NCI-H82 treated with DMSO at 0.1 percent for 48 hours (cell line): Measurements from ENCODE around the gene SLC35D1.
A peak's percentile ranks its signal among the peaks of the same experiment; 100 is the strongest.
"Not testable (repeated sequence)": the region's sequence is repeated elsewhere in the genome, so short reads cannot be mapped to it uniquely, and the experiment has no call there.

ENCODE experiments used
- DNase-seq: peaks from one replicate; lab custom pipeline; 2025; ENCODE audit not compliant: unreplicated experiment; lab: John Stamatoyannopoulos, UW

The SLC35D1 gene

DNA sequence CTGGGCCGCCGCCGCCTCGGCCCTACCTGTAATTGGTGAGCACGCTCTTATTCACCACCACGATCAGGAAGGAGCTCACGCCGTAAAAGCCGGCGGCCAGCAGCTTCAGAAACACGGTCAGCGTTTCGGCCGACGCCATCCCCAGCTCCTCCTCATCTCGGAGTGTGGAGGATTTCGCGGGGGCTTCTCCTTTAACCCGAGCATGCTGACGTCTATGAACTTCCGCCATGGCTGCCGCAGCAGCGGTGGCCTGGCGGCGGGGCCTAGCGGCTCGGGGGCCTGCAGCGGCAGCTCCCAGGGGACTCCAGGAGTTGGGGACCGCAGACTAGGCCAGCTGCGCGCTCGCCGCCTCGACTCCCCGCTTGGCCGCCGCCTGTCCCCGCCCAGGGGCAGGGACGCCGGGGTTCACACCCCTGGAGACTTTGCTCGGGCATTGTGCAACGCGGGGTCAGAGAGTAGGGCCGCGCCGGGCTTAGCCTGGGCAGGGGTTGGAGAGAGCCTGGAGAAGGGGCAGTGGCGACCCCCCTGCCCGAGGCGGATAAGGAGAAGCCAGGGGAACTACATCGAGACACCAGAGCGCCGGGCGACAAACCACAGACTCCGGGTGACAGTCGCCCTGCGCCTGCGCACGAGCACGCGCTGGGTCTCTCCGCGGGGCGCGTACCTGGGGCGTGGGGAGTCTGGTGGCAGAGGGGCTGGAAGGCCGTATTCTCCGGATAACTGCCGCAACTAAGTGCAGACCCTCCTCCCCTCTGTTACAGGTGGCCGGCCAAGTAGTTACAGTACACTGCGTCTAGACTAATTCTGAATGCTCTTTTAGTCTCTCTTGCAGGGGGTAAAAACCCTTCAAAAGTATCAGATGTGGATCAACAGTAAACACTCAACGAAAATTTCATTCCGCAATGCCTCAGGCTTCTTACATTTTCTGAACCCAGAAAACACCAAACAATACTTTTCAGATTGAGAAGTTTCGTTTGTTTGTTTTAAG lies at the start of gene SLC35D1:
Gene SLC35D1 (minus strand): TSS at position 364 of the 988 bp plus-strand sequence. CDS start 135 bp downstream, at position 229.
- DNase-seq, result peak; percentile 78

DNA sequence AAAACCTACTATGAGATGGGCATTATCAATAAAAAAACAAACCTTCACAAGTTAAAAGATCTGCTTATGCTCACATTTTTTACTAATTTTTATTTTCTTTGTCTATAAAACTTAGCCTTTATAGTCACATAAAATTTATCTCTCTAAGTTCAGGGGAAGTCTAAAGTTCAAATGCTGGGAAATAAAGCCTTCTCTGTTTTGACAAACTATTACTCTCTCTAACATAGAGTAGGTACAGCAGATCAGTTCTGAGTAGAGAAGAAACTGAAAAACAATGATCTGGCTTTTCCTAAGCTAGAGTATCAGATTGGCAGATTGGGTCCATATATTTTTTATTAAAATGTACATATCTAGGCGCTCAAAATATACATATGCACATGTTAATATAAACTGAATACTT lies 49.6 kb upstream of the SLC35D1 start:
- no peak for DNase-seq

DNA sequence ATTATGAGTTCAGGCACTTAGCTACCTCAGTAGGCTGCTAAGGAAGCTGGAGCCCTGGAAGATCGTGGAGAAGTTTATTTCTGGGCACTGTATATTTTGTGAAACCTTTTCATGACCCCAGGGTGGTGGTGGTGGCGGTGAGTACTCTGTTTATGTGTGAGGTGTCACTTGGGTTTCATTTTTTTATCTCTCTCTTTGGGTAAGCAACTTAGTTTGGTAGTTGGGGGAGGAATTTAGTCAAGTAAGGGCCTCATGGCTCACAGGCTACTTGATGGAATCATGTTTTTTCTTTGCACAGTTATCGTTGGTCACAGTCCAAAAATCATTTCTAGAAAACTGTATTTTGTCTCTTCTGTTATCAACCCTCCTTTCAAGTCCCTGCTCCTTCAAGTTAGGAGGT lies 46.9 kb upstream of the SLC35D1 start:
- no peak for DNase-seq

DNA sequence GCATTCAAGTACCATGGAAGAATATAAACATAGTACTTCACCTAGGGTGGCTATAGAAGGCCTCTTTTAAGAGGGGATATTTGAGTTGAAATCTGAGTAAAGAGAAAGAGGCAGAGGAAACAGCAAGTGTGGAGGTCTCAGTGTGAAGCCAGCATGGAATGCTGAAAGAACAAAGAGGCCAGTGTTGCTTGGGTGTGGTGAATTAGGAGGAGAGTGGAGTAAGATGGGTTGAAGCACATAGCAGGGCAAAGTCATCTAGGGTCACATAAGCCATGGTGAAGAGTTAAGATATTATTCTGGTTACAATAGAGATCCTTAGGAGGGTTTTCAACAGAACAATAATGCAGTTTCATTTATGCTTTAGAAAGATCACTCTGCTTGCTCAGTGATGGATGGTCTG lies 43.4 kb upstream of the SLC35D1 start:
- no peak for DNase-seq

DNA sequence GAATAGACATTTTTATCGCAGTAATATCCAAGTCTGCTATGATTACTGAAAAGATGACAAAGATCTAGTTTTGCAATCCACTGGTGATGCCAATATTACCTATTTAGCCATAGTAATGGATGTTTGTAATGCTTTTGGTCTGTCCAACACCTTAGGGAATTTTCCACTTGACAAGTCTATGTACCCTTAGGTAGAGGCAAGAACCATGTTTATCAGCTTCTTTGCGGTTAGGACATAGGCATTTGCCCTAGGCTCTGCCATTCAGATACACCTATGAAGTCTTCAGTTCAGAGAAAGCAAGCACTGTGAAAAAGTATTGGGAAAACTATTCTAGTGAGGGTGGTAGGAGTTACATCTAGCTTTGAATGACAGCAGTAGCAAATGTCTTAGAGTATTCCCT lies 40.2 kb upstream of the SLC35D1 start:
- no peak for DNase-seq

DNA sequence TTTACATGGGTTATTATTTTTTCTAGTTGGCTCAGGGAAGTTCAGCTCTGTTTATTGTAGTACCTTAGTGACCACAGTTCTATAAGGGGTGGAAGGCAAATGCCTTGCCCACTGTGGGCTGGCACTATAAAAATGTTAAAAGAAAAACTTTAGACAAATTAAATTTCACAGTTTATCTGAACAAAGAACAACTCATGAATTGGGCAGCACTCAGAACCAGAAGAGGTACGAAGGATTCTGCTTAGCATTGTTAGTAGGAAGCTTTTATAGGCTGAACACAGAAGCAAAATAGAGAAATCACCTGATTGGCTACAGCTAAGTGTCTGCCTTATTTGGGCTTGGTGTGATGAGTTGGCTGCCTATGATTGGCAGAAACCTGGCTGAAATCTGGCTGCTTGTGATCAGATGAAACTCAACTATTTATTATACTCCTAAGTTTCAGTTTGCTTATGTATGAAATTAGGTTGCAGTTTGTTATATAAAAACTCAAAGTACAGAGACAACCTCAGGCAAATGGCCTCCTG lies 35.8 kb upstream of the SLC35D1 start:
- DNase-seq, result no peak

DNA sequence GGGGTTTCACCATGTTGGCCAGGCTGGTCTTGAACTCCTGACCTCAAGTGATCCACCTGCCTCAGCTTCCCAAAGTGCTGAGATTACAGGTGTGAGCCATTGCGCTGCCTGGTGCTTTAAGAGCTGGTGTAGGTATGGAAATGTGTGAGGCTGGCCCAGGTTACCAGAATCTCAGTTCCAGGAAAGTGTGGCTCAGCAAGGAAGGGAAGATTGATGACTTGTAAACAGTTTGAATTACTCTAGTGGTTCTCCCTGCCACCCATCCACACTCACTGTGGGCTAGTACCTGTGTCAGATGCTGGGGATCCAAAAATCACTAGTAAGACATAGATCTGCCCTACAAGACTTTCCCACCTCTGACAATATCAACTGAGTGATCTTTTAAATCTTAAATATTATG lies 34.5 kb upstream of the SLC35D1 start:
- DNase-seq, result no peak

DNA sequence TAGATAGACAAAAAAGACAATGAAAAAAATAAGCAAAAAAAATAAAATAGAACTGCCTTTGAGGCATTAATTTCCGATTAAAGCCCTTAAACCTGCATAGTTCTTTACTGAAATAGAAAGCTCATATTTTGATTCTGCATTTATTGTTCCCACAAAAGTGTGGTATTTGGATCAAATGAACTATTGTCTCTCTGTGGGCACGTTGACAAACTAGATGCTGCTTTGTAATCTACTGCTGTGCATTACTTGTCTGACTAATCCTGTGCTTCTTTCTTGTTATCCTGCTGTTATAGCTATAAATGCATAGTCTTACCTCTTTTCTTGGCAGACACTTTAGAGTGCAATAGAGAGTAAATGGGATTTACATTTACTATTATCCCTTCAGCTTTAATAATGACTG lies 31.4 kb upstream of the SLC35D1 start:
- DNase-seq, result no peak

DNA sequence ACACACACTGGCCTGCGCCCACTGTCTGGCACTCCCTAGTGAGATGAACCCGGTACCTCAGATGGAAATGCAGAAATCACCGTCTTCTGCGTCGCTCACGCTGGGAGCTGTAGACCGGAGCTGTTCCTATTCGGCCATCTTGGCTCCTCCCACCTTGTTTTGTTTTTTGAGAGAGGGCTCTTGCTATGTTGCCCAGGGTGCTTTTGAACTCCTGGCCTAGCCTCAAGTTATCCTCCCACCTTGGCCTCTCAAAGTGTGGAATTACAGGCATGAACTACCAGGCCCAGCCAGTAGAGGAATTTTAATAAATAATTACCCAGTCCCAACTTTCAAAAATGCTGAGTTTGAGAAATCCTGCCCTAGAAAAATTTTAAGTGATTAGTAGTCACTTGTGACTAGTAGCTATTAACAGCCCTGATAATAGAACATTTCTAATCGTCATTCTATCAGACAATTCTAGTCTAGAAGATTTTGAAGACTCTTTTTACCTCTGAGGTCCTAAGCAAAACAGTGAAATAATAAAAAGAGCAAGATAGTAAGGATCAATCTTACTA lies 30.9 kb upstream of the SLC35D1 start:
- no peak for DNase-seq

DNA sequence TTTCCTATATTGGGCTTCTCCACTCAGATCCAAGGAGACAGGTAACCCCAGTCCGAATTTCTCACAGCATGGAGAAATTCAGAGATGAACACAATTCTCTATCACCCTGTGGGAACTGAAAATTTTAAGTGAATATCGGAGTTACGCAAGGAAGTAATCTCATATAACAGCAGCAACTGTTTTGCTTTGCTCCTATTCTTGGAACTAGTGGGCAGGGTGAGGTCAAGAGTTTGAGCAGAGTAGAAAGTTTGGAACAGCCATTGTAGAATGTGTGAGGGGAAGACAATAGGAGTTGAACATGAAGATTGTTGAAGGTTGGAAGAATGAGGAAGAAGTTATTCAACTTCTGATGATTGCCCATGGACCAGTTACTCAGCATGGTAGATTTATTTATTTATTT lies 24.3 kb upstream of the SLC35D1 start:
- DNase-seq, result no peak

DNA sequence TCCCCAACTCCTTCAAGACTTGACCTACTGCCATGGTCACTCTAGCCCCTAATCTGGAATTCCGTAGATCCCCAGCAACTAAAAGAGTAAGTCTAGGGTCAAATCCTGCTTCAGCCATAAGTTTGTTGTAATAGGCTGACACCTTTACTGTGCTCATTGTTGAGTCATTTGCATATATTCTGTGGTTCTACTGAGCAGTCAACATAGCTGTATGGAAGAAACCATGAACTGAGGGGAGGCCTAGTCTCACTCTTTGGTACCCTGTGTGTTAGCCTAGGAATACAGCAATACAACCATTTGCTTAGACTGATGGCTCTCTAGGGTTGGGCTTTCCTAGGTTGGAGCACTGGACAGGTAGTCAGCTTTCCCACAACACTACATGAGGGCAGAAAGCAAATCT lies 23.6 kb upstream of the SLC35D1 start:
- DNase-seq, result no peak

DNA sequence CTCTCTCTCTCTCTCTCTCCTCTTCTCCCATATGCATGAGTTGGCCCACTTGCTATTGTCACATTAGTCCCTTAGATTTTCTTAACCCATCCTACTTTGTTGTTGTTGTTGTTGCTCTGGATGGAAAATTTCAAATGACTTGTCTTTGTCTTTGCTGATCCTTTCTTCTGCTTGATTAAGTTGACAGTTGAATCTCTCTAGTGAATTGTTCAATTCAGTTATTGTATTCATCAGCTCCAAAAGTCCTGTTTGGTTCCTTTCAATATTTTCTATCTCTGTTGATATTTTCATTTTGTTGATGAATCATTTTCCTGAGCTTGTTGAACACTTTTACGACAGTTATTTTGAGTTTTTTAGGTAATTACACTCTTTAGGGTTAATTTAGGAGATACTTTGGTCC lies 18.8 kb upstream of the SLC35D1 start:
- no peak for DNase-seq

DNA sequence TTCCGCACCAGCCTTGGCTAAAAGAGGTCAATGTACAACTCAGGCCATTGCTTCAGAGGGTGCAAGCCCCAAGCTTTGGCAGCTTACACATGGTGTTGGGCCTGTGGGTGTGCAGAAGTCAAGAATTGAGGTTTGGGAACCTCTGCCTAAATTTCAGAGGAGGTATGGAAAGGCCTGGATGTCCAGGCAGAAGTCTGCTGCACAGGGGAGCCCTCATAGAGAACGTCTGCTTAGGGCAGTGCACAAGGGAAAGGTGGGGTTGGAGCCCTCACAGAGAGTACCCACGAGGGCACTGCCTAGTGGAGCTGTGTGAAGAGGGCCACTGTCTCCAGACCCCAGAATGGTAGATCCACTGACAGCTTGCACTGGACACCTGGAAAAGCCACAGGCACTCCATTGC lies 13.7 kb upstream of the SLC35D1 start:
- not testable (repeated sequence) for DNase-seq

DNA sequence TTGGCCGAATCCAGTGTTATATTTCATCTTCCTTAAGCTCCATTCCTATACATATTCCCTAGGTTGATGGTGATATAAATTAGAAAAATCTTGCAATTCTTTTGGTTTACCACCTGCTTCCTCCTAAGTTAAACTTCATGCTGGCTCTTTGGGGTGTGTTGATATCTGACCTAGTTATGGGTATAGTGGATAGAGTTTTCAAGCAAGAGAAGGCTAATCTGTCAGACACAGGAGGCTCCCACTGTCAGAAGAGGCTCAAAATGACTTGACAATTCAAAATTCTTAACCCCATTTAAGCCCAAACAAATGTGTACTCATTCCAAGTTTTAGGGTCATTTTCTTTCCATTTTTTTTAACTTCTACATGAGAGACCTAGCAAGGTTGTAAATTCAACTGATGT lies 8.5 kb upstream of the SLC35D1 start:
- no peak for DNase-seq

DNA sequence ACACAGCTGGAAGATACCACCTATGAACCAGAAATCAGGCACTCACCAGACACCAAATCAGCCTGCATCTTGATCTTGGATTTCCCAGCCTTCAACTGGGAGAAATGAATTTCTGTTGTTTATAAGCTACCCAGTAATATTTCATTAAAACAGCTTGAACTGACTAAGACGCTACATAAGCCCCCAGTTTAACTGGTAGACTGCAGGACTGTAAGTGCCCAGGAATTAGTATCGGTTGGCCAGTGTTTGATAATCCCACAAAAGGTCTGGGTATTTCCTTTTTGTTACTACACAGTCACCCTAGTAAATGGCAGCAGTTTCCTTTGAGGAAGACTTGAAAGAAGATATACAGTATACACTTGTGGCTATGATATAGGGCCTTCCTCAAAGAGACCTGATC lies 7.3 kb upstream of the SLC35D1 start:
- no peak for DNase-seq

DNA sequence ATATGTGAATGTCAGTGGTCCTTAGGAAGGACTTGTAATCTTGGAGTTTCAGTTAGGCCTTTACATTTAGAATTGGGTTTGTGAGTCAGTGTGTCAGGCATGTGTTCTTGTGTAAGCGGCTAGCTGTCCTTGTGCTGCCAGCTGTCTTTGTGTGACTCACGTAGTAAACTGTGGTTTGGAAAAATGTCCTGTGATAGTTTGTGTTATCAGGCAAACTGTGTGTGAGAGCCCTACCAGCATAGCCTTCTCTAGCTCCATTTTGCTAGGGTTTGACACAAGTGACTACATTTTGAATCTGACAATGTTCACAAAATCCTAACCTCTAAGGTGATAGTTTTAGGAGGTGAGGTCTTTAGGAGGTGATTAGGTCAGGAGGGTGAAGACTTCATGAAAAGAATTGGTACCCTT lies 6.9 kb upstream of the SLC35D1 start:
- no peak for DNase-seq

DNA sequence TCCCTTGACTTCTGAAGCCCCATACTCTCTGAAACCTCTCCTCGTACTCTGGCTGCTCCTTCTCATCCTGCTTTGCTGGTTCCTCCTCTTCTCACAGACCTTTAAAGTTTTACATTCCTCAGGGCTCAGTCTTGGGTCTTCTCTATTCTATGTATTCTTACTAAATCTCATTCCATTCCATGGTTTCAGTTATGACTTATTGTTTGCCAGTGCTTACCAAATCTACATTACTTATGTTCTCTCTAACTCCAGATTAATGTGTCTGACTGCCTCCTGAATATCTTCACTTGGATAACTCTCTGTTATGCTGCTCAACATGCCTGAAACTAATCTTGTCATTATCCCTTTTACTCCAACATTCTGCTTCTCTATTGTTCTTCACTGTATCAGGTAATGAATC lies 5.4 kb upstream of the SLC35D1 start:
- no peak for DNase-seq

DNA sequence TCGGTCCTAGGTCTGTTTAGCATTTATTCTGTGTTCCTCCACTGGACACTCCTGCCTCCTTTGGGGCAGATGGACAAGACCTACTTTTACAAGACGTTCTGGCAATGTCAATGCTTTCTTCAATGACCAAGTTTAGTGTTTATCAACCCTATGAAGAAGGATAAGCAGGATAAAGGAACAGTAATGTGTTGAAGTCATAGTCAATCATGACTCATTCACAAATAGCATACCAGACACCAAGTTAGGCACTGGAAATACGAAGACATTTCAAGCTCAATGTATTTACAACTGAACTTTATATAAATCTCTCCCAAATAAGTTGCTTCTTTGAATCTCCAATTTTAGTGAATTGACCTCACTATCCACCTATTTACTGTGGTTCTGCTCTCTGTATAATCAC lies 4.8 kb upstream of the SLC35D1 start:
- no peak for DNase-seq

DNA sequence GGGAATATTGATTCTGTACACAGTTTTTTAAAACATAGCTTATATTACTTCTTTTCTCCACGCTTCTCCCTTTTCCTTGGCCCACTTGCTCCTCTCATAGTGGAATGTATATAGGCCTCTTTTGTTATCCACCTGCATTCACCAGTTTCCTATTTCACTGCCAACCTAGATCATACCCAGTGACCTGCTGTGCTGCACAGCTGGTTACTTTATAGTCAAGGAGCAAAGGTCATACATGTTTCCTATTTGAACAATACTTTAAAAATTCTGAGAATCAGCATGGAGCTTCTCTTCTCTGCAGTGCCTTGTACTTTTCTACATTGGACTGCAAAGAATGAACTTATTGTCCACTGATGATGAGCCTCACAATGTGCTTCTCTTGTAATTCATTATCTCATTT lies 4.3 kb upstream of the SLC35D1 start:
- DNase-seq, result no peak

DNA sequence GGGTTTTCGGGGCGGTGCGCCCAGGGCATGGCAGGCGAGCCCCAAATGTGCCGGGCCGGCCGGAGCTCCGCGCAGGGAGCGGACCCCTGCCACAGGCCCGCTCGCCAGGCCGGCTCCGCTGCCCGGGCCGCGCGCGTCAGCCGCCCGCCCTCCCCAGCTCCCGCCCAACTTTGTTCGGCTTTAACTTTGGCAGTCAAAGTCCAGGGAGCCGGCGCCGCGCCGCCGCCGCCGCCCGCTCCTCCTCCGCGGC lies 488 bp downstream of the SLC35D1 start:
- DNase-seq, result no peak

DNA sequence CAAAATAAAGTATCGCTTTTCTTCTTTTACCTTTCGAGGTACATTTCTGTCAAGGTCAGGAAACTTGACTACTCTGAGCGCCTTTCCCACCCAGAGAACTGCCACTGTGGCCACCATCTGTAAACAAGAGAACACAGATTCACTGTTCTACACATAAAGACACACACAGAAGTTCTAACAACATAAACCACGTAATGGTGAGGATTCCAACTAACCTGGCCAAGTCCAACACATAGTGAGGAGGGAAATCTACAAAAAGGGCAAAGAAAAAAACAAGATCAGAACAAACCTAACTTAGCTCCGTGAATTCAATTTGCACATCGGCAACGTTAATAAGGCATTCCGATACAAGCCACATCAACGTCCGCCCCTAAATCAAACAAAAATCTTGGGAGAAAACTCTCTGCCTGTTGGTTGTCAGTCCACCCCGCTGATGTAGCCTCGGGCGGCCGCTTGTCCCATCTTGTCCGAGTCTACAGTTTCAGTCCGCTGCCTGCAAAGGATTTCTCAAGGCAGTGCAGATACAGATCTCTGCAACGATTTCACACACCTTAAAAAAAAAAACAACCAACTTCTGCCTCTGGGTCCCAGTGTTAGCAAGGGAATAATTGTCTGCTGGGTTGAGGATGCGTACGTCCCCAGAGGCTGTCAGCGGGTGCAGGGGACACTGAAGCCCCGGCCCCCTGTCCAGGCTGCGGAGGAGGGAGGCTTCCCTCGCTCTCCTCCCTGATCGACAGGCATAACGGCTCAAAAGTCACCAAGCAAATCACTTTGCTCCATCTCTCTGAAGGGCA lies 1.0 kb downstream of the SLC35D1 start:
- DNase-seq, result no peak

DNA sequence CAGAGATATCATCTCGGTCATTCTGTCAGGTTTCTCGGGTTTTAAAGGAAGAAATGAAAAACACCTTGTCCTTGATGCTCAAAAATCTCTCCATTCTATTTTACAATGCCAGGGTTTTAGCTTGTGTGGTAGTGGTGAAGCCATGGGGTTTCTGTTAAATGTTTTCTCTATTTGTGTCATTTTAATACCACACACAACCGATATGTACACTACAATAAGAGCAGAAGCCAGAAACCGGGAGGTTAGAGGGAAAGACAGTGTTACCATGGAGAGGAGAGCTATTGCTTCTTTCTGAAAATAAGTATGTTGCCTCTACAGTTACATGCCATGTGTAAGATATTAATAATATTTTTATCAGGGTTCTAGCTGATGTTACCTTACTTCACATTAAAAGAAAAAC lies 2.8 kb downstream of the SLC35D1 start:
- DNase-seq, result no peak
